ENCODE data around the gene RASA1. TPM values are rescaled to one million over a fixed set of nuclear protein-coding genes. Genes with fewer than 3 reads are reported as not detected.
A peak's percentile ranks its signal among the peaks of the same experiment; 100 is the strongest.

The RASA1 gene
- total RNA-seq, 2 experiments from 2014 or later, result 19.0 to 20.6 TPM

DNA sequence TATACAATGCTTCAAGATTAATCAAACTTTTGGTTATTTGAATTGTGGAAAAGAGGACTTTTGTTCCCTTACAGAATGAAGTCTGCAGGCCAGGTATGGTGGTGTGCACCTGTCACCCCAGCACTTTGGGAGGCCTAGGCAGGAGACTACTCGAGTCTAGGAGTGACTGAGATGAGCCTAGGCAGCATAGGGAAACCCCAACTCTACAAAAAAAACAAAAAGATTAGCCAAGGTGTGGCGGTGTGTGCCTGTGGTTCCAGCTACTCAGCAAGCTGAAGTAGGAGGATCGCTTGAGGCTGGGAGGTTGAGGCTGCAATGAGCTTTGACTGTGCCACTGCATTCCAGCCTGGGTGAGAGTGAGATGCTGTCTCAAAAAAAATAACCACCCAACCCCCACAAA, 135.7 kb downstream of the RASA1 start:
- Mint-ChIP-seq H3K4me3 (no peak overlapping the region), H3K27me3 (no peaks in the 10 kb centered on the region), H3K9me3 (no peaks in the 10 kb centered on the region), H3K36me3 (ENCODE audit: low read depth) (peaks cover 74% of the 10 kb centered on the region), H3K27ac (no peak overlapping the region), H3K4me1 (peaks cover 53% of the 10 kb centered on the region)
- POLR2A ChIA-PET, result no interaction called here
- DNase-seq, result no peak
- CTCF ChIA-PET, result interaction anchor here (1.6 kb wide), 1 partner anchor 32 kb away, joined by 3 read pairs; no protein-coding TSS in a partner anchor

DNA sequence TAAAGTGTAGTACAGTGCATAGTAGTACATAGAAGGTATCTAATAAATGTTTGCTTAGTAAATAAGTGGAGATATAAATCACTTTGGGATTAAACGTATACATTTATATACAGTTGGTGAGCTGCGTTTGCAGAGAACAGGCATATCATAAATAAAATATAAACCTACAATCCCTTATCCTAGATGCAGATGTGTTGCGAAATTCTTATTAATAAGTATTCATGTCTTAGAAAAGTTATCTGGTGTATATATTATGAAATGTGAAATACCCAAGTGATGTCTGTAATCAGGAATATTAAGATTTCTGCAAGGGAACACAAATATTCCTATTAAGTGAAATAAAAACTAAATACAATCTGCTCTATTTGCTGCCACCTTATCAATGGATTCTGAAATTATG, 136.2 kb downstream of the RASA1 start:
- no peak overlapping the region for H3K4me3 Mint-ChIP-seq
- no peak overlapping the region for H3K27ac Mint-ChIP-seq
- peaks cover 56% of the 10 kb centered on the region for H3K4me1 Mint-ChIP-seq
- CTCF ChIA-PET, result interaction anchor here (1.6 kb wide), 1 partner anchor 33 kb away, joined by 3 read pairs; no protein-coding TSS in a partner anchor
- no peak for DNase-seq
- H3K36me3 Mint-ChIP-seq (ENCODE audit: low read depth), result peaks cover 75% of the 10 kb centered on the region
- no peaks in the 10 kb centered on the region for H3K27me3 Mint-ChIP-seq
- no peaks in the 10 kb centered on the region for H3K9me3 Mint-ChIP-seq
- POLR2A ChIA-PET, result no interaction called here

DNA sequence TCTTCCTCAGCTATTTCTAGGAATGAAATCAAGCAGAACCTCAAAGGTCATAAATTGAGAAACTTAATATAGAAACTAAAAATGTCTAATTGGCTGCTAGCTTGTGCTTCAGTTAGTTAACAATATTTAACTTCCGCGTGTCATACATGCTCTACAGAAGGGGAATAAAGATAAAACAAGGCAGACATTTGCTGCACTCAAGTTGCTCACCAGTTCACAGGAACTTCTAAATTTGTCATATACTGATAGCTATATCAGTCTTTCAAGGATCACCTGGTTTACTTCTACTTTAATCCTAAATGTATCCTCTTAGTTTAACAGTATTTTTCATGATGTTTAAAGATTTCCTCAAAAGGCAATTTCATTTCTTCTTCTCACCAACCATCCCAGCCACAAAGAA, 136.7 kb downstream of the RASA1 start:
- POLR2A ChIA-PET, result no interaction called here
- no peak overlapping the region for H3K27ac Mint-ChIP-seq
- H3K9me3 Mint-ChIP-seq, result no peaks in the 10 kb centered on the region
- no peaks in the 10 kb centered on the region for H3K27me3 Mint-ChIP-seq
- CTCF ChIA-PET, result no interaction called here
- DNase-seq, result no peak
- peaks cover 77% of the 10 kb centered on the region for H3K36me3 Mint-ChIP-seq (ENCODE audit: low read depth)
- no peak overlapping the region for H3K4me3 Mint-ChIP-seq
- H3K4me1 Mint-ChIP-seq, result peaks cover 57% of the 10 kb centered on the region

DNA sequence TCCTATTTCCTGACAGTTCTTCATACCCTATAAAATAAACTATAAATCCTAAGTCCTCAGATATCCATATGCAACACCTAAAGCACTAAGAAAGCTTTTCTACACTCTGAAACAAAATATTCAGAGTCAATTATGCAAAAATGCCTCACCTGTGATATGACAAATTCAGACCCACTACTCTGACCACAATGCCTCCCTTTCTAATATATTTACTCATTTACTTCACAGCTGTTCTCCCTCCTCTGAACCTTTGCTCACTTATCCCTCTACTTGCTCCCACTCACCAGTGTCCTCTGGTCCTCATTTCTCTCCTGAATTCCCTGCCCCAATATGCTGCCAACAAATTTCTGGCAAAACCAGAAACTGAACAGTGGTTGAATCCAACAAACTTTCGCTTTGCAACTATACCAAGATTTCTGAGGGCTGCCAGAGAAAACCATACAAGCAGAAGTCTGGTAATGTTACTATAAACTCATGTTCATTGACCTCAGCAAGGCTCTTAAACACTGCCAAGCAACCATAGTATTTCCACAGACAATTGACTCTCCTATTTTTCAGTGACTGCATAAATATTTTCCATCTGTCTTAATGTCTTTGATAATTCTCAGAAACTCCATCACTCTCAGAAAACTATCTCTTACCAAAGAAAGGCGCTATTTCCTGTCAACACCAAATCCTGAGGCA, 137.9 kb downstream of the RASA1 start:
- no peaks in the 10 kb centered on the region for H3K27me3 Mint-ChIP-seq
- ChIA-PET POLR2A (no interaction called here), CTCF (interaction anchor here (0.6 kb wide), 1 partner anchor 521 kb away, joined by 3 read pairs; no protein-coding TSS in a partner anchor)
- H3K9me3 Mint-ChIP-seq, result no peaks in the 10 kb centered on the region
- peak overlapping the region; percentile 31 for H3K27ac Mint-ChIP-seq
- no peak overlapping the region for H3K4me3 Mint-ChIP-seq
- H3K36me3 Mint-ChIP-seq (ENCODE audit: low read depth), result peaks cover 78% of the 10 kb centered on the region
- DNase-seq, result no peak
- H3K4me1 Mint-ChIP-seq, result peaks cover 54% of the 10 kb centered on the region

DNA sequence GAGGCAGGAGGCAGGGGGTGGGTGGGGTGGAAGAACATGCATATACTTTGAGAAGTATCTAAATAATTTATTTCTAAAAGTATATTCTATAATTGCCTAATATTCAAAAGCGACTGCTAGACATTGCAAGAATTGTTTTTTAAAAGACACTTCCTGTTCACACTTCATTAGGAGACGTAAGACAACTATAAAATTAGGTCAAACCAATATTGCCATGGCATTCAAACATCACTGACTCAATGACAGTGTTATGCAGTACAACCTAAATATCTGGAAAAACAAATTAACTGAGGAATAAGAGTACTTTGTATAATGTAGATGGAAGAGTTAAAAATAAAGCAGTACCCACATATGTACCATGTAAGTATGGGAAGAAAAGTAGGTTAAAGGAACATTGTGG, 140.5 kb downstream of the RASA1 start:
- Mint-ChIP-seq H3K4me1 (peaks cover 67% of the 10 kb centered on the region), H3K27me3 (no peaks in the 10 kb centered on the region), H3K27ac (no peak overlapping the region), H3K9me3 (no peaks in the 10 kb centered on the region), H3K4me3 (no peak overlapping the region), H3K36me3 (ENCODE audit: low read depth) (peaks cover 71% of the 10 kb centered on the region)
- POLR2A ChIA-PET, result no interaction called here
- CTCF ChIA-PET, result interaction anchor here (1.0 kb wide), 1 partner anchor 11 kb away, joined by 3 read pairs; no protein-coding TSS in a partner anchor
- no peak for DNase-seq

DNA sequence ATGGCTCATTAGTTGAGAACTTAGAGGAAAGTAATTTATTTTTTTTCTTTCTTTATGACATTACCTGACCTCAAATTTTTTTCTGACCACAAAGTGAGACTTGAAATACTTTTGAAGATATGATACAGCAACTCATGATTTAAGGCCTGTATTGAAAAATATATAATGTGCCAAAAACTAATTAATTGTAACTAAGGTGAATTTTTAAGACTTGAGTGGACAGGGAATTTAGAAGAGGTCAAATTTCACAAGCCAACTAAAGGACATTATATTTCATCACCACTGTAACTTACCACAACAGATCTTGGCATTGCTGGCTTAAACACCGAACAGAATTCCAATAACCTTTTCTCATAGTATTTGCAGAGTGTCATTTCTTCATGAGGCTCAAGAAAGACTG, 143.2 kb downstream of the RASA1 start:
- Mint-ChIP-seq H3K4me3 (peak overlapping the region; percentile 65), H3K27ac (peak overlapping the region; percentile 74), H3K27me3 (no peaks in the 10 kb centered on the region), H3K9me3 (no peaks in the 10 kb centered on the region), H3K4me1 (peaks cover 56% of the 10 kb centered on the region), H3K36me3 (ENCODE audit: low read depth) (peaks cover 48% of the 10 kb centered on the region)
- POLR2A ChIA-PET, result interaction anchor here (0.6 kb wide), 1 partner anchor 377 kb away, joined by 3 read pairs; no protein-coding TSS in a partner anchor
- CTCF ChIA-PET, result interaction anchor here (1.7 kb wide), 1 partner anchor 11 kb away, joined by 9 read pairs; no protein-coding TSS in a partner anchor
- no peak for DNase-seq

DNA sequence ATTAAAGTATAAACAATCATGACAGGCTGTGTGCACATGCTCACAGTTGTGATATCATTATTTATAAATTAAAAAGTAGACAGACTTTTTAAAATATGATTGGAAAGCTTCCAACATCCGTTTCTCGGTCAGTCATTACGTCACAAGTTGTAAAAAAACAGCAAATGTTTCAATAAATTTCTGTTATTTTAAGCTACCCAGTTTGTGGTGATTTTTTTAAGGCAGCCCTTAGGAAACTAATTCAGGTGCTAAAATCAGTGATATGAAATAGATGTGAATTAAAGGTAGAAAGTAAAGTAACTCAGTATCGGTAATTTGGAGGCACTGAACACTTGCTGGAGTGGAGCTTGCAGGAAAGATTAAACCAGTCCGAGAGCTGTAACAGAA, 143.9 kb downstream of the RASA1 start:
- POLR2A ChIA-PET, result interaction anchor here (0.6 kb wide), 1 partner anchor 330 kb away, joined by 3 read pairs; no protein-coding TSS in a partner anchor
- H3K27me3 Mint-ChIP-seq, result no peaks in the 10 kb centered on the region
- CTCF ChIA-PET, result interaction anchor here (1.7 kb wide), 1 partner anchor 11 kb away, joined by 9 read pairs; no protein-coding TSS in a partner anchor
- peaks cover 42% of the 10 kb centered on the region for H3K36me3 Mint-ChIP-seq (ENCODE audit: low read depth)
- peak overlapping the region; percentile 88 for H3K4me3 Mint-ChIP-seq
- no peaks in the 10 kb centered on the region for H3K9me3 Mint-ChIP-seq
- H3K27ac Mint-ChIP-seq, result peak overlapping the region; percentile 93
- peaks cover 50% of the 10 kb centered on the region for H3K4me1 Mint-ChIP-seq
- no peak for DNase-seq

DNA sequence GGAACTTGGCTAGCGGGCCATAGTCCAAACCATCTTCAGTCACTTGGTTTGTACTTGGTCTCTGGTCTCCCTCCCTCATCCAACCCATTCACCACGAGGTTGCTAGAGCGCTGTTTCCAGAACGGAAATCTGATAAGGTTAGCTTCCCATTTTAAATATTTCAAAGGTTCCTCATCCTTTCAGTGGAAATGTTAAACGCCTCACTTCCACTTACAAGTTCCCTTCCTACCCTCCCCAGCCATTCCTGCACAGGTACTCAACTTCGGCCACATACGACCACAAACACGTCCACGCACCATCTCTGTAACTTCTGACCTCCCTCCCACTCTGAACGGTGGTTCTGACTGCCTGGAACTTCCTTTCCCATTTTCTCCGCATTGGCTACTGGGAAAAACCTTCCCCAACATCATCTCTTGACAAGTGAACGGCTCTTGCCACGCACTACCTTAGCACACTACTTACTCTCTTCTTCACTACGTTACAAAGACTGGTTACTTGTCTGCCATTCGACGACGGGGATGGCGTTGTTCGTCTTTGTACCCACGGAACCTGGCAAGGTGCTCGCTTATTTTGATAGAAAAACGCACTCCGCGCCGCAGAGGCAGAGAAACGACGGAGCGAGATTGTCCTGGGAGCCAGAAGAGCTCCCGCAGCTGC, 144.4 kb downstream of the RASA1 start:
- Mint-ChIP-seq H3K27ac (peak overlapping the region; percentile 93), H3K27me3 (no peaks in the 10 kb centered on the region), H3K4me3 (peak overlapping the region; percentile 88), H3K9me3 (no peaks in the 10 kb centered on the region), H3K4me1 (peaks cover 44% of the 10 kb centered on the region), H3K36me3 (ENCODE audit: low read depth) (peaks cover 36% of the 10 kb centered on the region)
- POLR2A ChIA-PET, result interaction anchor here (0.6 kb wide), 1 partner anchor 330 kb away, joined by 3 read pairs; no protein-coding TSS in a partner anchor
- CTCF ChIA-PET, result interaction anchor here (1.0 to 1.7 kb wide), 2 partner anchors 12 kb away, joined by 6 to 9 read pairs; no protein-coding TSS in a partner anchor
- peak; percentile 51 for DNase-seq

DNA sequence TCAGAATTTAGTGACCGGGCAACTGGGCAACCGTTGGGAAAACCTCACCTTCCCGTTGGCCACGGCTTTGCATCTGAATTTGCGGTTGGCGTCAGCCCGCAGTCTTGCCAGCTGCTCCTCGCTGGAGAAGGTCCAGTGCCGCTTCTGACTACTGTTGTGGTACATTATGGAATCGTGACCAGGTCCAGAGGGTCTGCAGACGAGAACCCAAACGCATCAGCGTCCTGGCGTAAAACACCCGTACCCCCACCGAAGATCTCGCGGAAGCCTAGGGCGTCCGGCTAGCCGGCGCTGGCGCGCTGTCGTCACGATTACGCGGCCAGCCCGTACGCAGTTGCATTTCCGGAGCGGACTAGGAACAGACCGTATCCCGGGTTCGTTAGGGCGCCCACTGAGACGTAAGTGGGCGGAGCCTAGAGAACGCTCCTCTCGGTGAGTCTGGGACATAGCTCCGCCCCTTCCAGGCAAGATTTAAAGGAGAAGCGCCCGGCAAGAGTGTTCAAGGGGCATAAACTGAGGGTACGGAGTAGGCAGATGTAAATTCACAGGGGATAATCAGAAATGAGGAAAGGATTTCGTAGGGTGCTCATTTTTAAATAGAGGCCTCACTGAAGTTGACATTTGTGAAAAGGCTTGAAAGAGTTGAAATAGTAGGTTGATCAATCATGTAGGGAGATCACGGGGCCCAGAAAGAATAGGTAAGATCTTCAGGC, 145.1 kb downstream of the RASA1 start, which contains the start of gene CCNH:
TSS of gene CCNH (minus strand) at position 301 of the 713 bp plus-strand sequence. CDS start at position 165, 136 bp downstream.
- Mint-ChIP-seq H3K27me3 (no peaks in the 10 kb centered on the region), H3K36me3 (ENCODE audit: low read depth) (peaks cover 29% of the 10 kb centered on the region), H3K9me3 (no peaks in the 10 kb centered on the region), H3K27ac (peak within 1 kb of the TSS; percentile 93), H3K4me3 (peak within 1 kb of the TSS; percentile 88), H3K4me1 (peaks cover 38% of the 10 kb centered on the region)
- DNase-seq, result peak; percentile 98
- POLR2A ChIA-PET, result no interaction called here
- CTCF ChIA-PET, result interaction anchor here (0.6 to 1.0 kb wide), 2 partner anchors 12 to 1333 kb away, joined by 4 to 6 read pairs; no protein-coding TSS in a partner anchor

DNA sequence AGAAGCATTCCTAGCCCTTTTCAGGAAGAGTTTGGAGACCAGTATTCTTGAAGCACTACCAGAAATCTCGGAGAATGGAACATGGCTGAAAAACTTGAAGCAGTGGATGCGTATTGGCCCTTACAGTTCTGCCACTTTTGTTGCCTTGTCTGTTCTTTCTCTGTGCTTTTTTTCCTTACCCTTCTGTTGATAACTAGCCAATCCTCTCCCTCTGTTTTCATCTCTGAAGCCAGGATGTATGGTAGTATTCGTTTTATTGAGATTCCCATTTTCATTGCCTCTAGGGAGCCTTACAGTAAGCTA, 145.6 kb downstream of the RASA1 start:
- ChIA-PET CTCF (interaction anchor here (0.6 to 1.0 kb wide), 2 partner anchors 13 to 1333 kb away, joined by 4 to 6 read pairs; no protein-coding TSS in a partner anchor), POLR2A (no interaction called here)
- Mint-ChIP-seq H3K27ac (peak overlapping the region; percentile 93), H3K36me3 (ENCODE audit: low read depth) (peaks cover 26% of the 10 kb centered on the region), H3K4me1 (peaks cover 34% of the 10 kb centered on the region), H3K27me3 (no peaks in the 10 kb centered on the region), H3K9me3 (no peaks in the 10 kb centered on the region), H3K4me3 (peak overlapping the region; percentile 88)
- peak; percentile 6 for DNase-seq

DNA sequence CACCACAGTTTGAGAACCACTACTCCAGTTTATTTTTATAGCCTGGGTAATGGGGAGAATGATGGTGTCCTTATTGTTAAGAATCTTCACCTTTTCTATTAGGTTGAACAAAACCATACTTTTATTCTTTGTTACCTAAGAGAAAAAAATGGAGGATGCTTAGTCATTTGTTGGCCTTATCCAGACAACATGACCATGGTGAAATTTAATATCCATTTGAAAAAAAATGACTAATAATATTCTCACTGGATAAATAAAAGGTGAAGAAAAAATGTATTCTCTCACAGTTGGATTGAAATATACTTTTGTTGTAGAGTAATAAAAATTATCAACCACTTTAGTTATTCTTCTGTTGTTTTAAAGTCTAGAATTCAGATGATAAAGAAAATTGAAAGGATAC, 150.8 kb downstream of the RASA1 start:
- Mint-ChIP-seq H3K4me1 (no peaks in the 10 kb centered on the region), H3K4me3 (no peak overlapping the region), H3K27me3 (no peaks in the 10 kb centered on the region), H3K9me3 (no peaks in the 10 kb centered on the region), H3K36me3 (ENCODE audit: low read depth) (no peaks in the 10 kb centered on the region), H3K27ac (no peak overlapping the region)
- DNase-seq, result no peak
- ChIA-PET CTCF (no interaction called here), POLR2A (no interaction called here)

DNA sequence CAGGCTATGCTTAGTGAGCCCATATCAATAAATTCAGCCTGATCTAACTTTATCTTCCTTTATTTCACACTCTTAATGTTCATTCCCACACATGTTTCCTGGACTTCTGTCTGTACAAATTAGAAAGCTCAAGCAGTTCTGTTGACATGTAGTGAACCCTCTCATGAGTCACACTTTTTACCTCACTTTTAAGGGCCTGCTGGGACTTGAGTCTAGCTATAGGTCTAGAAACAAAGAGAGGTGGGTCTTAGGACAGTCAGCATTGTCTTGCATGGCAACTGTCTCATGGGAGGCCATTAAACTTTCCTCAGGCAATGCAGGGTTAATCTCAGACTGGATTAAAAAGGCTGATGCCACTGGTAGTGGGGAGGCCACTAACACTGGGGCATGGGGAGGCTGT, 153.6 kb downstream of the RASA1 start:
- no peak for DNase-seq
- no peaks in the 10 kb centered on the region for H3K4me1 Mint-ChIP-seq
- POLR2A ChIA-PET, result no interaction called here
- no peak overlapping the region for H3K27ac Mint-ChIP-seq
- no peaks in the 10 kb centered on the region for H3K27me3 Mint-ChIP-seq
- no peaks in the 10 kb centered on the region for H3K9me3 Mint-ChIP-seq
- H3K36me3 Mint-ChIP-seq (ENCODE audit: low read depth), result no peaks in the 10 kb centered on the region
- CTCF ChIA-PET, result no interaction called here
- H3K4me3 Mint-ChIP-seq, result no peak overlapping the region

DNA sequence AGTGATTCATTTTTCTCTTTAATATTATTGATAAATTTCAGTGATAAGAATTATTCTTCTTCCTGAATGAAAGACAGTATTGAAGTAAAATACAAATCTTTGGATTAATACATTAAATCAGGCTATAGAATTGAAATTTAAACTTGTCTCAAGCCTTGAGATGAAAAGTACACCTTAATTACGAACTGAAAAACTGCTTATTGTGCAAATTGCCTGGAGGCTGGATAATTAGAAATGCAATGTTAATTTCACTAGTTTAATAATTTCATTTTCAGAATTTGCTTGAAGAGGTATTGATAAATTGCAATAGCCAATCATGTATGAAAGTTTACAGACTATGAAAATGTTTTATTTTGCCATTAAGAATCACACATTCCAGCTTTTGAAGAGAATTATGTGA, 156.1 kb downstream of the RASA1 start:
- Mint-ChIP-seq H3K36me3 (ENCODE audit: low read depth) (no peaks in the 10 kb centered on the region), H3K27ac (no peak overlapping the region), H3K4me3 (no peak overlapping the region), H3K27me3 (no peaks in the 10 kb centered on the region), H3K4me1 (no peaks in the 10 kb centered on the region), H3K9me3 (no peaks in the 10 kb centered on the region)
- CTCF ChIA-PET, result no interaction called here
- no peak for DNase-seq
- POLR2A ChIA-PET, result no interaction called here
